ENCODE results near the gene CSF2.
"Not testable (repeated sequence)": the region's sequence is repeated elsewhere in the genome, so short reads cannot be mapped to it uniquely, and the experiment has no call there.

The CSF2 gene

DNA sequence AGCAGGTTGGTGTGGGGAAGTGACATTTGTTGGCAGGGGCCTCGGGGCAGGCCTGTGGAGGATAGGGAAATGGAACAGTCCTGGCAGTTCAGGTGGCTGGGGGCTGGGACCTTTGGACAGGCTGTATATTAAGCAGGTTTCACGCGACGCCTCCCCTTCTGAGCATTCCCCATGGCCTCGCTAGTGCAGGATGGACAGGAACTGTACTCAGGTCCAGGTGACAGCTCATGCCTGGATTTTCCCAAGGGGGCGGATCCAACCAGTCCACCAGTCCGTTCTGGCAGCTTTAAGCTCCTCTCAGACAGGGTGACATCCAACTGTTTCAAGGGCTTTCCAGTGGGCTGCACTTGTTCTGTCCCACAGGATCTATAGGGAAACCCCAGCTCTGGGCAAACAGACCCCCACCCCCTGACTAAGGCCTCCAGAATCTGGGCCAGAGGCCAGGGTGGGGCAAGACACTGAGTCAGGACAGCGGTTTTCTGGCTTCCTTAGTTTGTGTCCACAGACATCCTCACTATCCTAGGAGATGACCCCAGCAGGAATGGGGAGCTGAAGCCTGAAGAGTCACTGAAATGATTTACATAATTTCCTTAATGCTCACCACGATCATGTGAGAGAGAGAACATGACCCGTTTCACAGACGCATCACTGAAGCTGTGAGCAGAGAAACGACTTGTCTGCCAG lies 20.9 kb downstream of the CSF2 start:
- DNase-seq, result no peak

GRCh38 chr5:132095077-132095410 lies 21.5 kb downstream of the CSF2 start:
- no peak for DNase-seq

- DNase-seq, result no peak
These were observed 21.9 kb downstream of the CSF2 start for GRCh38 chr5:132095424-132095972.

- DNase-seq, result no peak
These were observed 23.3 kb downstream of the CSF2 start for GRCh38 chr5:132096904-132097303.

GRCh38 chr5:132098151-132098594 lies 24.6 kb downstream of the CSF2 start:
- no peak for DNase-seq

- no peak for DNase-seq
These were observed 25.0 kb downstream of the CSF2 start for GRCh38 chr5:132098621-132099020.

GRCh38 chr5:132099076-132099748 lies 25.6 kb downstream of the CSF2 start:
- no peak for DNase-seq

- no peak for DNase-seq
These were observed 26.3 kb downstream of the CSF2 start for GRCh38 chr5:132099905-132100304.

DNA sequence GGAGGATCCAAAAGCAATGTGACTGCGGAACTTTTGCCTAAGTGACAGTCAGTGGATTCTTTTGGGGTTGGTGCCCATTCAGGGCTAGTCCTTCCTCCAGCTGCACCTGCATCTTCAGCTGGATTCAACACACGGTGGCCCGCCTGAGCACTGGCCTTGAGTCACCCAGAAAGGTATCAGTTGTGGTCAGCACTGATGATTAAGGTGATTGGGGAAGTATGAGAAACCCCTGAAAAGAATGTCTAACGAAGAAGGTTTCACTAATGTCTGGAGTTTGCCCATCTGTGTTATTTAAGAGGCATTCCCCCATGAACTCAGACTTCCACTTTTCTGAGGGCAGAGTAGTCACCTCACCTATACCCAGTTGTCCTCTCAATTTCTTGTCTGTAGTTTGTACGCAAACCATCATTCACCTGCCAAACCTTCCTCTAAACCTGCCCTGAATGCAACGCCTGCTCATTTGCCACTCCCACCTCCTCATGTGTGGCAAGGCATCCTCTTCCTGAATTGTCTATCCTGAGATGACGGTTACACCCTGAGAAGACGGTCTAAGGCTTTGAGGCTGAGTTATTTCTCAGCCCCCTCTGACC lies 27.2 kb downstream of the CSF2 start:
- DNase-seq, result no peak

- DNase-seq, result no peak
These were observed 27.8 kb downstream of the CSF2 start for GRCh38 chr5:132101385-132101880.

DNA sequence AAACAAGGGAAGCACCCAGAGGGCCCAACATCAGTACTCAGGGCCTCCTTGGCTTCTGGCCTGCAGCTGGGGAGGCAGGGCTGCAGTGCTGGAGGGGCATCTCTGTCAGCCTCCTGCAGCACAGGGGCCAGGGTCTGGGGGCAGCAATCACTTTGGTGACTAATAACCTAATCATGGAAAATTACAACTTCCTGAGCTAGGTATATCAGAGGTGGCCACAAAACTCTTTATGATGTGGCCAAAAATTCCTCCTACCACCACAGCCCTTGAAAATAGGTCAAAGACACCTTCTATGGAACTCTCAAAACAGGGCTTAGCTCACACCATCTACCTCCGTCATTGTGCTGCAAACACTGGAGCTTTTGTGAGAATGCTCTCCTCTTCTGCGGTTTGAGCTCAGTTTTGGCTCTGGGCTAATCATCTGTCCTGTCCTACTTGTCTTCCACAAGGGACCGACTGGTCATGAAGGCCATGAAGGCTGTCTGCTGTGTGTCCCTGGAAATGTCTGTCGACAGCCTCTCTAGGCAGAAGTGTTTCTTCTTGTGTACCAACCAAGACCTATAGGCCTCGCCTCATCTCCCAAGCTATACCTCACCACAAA lies 28.6 kb downstream of the CSF2 start:
- DNase-seq, result no peak

DNA sequence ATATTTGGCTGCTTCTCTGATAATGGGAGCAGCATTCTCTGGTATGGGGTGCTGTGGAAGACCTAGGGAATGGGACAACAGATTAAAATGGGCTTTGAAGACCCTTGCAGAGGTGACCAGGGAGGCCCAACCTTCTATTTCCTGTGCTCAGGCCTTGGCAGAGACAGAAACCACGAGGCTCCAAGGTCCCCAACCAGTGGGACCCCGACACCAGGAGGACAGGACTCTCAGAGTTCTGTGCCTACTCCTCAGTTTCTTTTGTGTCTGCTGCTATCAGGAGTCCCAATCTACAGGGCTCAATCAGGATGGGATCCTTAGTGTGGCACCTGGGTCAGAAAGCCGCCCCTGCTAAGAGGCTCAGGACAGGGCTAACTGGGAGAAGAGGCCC lies 29.3 kb downstream of the CSF2 start:
- DNase-seq, result no peak

- no peak for DNase-seq
These were observed 29.9 kb downstream of the CSF2 start for GRCh38 chr5:132103332-132103951.

DNA sequence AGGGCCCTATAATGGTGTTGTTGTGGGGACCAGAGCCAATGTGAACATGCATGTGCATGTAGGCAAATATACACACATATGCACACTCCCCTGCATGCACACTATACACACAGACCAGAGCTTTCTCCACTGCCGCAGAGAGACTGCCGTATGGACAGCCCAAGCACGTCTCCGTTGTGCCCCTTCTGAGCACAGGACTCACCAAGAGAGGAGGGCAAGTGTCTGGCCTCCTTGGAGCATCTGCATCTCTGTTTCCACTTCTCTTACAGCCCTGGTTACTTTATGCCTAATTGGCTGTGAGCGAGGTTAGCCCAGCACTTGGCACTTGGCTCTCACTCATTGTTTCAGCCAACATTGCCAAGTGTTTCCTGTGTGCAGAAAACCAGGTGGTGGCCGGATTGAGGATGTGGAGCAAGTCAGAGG lies 30.4 kb downstream of the CSF2 start:
- DNase-seq, result no peak

DNA sequence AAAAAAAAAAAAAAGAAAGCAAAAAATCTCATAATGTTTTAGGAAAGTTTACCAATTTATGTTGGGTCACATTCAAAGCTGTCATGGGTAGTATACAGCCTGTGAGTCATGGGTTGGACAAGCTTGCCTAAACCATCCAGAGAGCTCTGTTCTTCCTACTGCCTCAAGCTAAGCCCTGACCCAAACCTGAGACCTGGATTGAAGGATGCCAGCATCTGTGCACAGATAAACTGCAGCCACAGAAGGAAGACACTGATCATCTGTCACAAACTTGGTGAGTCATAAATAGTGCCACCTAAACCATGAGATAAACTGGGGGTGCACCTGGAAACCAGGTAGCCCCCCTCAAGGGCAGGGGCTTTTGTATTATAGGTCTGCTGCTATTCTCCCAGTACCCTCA lies 31.0 kb downstream of the CSF2 start:
- no peak for DNase-seq

DNA sequence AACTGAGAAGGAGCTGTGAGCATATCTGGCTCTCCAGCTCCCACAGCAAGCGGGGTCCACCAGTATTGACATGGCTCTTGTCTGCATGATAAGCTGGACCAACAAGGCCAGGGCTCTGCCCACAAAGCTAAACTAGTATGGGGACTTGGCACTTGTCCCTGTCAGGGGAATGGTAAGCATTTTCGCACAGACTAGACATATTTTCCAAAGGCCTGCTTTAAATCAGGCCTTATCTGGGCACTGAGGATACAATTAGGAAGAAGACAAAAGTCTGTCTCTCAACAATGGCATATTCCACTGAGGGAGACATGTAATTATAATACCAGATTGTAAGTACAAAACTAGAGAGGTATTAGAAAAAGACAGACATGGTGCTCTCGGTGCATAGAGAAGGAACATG lies 32.1 kb downstream of the CSF2 start:
- no peak for DNase-seq

- DNase-seq, result not testable (repeated sequence)
These were observed 34.9 kb downstream of the CSF2 start for GRCh38 chr5:132108495-132108894.

GRCh38 chr5:132108957-132109356 lies 35.4 kb downstream of the CSF2 start:
- not testable (repeated sequence) for DNase-seq

DNA sequence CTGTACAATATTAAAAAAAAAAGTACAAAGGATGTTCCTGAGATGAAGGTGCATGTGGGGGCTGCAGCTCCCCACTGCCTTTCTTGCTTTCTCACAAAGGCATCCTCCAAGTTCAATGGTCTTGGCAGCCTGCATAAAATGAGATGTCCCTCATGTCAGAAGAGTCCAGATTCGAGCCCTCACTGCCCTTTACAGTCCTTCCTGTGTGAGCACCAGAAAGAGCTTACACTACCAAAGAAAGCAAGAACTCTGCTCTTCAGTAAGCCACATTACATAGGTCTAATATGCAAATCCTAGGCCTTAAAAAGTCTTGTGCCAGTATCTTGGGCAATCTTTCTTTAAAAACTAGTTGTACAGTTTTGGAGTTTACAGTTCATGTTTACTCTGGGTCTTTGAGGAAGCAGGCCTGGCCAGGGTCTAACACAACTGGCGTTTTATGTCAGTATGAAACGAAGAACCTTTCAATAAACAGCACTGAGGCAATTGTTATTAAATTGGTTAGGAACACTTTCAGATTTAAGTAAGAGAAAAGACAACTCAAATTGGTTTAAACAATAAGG lies 36.0 kb downstream of the CSF2 start:
- DNase-seq, result no peak

DNA sequence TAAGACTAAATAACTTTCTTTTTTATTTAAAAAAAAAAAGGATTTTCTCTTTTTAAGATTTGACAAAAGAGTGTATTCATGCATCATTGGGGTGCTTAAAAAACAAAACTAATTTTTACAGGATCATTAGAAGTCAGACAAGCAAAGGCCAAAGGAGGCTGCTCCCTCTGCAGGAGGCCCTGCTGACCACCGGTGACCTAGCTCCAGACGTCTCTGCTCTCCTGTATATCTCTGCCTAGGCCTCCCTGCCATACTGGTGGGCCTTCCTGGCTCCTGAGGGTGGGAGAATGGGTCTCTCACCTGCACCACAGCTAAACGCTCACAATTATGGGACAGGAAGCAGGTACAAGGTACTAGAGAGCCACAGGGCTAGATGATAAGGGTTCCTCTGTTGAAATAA lies 36.6 kb downstream of the CSF2 start:
- DNase-seq, result no peak

GRCh38 chr5:132110930-132111329 lies 37.3 kb downstream of the CSF2 start:
- no peak for DNase-seq

DNA sequence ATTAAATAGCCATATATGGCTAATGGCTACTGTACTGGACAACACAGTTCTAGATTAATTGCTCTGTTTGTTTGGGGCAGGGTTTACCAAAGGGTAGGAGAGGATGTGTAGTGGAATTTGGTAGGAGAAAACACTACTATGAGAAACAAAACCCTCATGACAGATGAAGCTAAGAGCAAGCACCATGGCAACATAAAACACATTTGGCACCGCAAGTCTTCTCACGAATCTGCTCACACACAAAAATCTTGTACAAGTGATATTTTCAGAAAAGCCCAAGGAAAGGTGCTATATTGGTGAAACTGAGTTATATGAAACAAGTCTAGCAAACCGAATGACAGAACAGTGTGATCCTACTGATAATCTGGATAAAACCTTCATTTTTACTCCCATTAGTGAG lies 38.5 kb downstream of the CSF2 start:
- no peak for DNase-seq

Data from NCI-H2107 (cell line).